D721Med (cell line): ENCODE results near the gene NAP1L4.

Experiments used
- DNase-seq: peaks from one replicate; pipeline ENCODE4 v3.0.0; 2011; ENCODE audit warnings: low spot score; ENCODE audit not compliant: insufficient read length
- FAIRE-seq: peaks from 2 replicates; lab custom pipeline; 2011; peaks lifted over from hg19 to GRCh38; lab: Jason Lieb, UNC
- TF ChIP-seq, protein P1 (sequence below): IDR thresholded peaks from 2 replicates; pipeline ENCODE4 v1.5.1; 2012; ENCODE audit warnings: mild to moderate bottlenecking, control low read depth; ENCODE audit not compliant: insufficient read depth; ENCODE audit errors: missing control alignments

The NAP1L4 gene

DNA sequence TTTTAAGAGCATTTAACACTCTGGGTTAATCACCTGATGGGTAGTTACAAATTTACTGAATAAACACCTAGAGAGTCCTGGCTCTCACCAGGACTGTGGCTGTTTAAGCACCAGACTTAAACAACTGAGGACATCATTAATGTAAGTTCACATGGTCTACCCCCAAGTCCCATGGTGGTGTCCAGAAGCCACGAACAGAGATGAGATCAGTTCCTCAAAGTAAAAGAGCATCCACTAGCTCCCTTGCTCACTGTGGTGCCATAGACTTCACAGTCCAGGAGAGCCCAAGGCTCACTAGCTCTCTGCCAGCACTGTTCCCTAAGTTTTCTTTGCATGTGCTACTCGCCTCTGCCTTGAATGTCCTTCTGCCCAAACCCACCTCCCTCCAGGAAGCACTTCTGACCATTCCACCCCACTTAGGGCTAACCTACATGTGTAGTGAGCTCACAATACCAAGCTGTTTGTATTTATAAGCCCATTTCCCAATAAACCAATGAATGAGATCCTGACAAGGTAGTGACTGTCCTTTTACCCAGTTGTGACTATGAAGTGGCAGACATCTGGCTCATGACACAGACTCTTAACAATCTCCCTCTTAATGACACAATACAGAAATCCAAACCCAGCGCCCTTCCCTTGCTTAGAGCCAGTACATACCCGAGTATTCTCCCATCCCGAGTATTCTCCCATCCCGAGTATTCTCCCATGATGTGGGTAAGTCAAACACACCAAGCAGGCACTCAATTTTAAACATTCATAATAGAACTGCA lies 15.7 kb downstream of the NAP1L4 start:
- no peak for FAIRE-seq
- DNase-seq, result no peak
- TF ChIP-seq, protein P1, sequence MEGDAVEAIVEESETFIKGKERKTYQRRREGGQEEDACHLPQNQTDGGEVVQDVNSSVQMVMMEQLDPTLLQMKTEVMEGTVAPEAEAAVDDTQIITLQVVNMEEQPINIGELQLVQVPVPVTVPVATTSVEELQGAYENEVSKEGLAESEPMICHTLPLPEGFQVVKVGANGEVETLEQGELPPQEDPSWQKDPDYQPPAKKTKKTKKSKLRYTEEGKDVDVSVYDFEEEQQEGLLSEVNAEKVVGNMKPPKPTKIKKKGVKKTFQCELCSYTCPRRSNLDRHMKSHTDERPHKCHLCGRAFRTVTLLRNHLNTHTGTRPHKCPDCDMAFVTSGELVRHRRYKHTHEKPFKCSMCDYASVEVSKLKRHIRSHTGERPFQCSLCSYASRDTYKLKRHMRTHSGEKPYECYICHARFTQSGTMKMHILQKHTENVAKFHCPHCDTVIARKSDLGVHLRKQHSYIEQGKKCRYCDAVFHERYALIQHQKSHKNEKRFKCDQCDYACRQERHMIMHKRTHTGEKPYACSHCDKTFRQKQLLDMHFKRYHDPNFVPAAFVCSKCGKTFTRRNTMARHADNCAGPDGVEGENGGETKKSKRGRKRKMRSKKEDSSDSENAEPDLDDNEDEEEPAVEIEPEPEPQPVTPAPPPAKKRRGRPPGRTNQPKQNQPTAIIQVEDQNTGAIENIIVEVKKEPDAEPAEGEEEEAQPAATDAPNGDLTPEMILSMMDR, result no peak

DNA sequence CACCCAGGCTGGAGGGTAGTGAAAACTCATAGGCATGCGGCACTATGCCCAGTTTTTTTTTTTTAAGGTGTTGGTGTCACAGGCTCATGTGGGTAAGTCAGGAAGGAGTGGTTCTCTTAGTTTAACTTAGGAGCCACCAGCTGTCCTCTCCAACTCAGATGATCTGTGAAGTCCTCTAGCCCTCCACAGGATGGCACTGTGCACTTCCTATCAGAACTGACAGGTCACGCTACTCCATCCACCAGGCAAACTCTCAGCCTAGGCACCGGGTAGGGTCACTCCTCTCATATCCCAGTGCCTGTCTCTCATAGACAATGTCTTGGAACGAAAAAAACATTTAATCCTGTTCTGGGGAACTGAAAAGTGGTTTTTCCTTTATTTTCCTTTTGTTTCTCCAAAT lies 16.5 kb downstream of the NAP1L4 start:
- FAIRE-seq (no peak), DNase-seq (no peak)
- TF ChIP-seq, protein P1, result peak; percentile 37

DNA sequence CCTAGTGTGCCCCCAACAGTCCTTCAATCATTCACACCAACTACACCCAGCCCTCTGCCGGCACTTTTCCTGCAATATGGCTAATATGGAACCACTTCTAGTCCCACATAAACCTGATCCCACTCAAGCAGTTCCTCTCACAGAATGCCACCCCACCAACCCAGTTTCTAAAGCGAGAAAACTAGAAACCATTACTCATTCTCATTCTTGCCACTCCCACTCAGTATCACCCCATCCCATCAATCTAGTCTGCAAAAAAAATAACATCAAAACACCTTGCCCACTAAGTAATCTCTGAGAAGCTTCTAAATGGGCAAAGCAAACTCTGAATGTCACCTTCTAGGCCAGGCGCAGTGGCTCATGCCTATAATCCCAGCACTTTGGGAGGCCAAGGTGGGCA lies 17.9 kb downstream of the NAP1L4 start:
- DNase-seq (no peak), FAIRE-seq (no peak)
- TF ChIP-seq, protein P1, result no peak

DNA sequence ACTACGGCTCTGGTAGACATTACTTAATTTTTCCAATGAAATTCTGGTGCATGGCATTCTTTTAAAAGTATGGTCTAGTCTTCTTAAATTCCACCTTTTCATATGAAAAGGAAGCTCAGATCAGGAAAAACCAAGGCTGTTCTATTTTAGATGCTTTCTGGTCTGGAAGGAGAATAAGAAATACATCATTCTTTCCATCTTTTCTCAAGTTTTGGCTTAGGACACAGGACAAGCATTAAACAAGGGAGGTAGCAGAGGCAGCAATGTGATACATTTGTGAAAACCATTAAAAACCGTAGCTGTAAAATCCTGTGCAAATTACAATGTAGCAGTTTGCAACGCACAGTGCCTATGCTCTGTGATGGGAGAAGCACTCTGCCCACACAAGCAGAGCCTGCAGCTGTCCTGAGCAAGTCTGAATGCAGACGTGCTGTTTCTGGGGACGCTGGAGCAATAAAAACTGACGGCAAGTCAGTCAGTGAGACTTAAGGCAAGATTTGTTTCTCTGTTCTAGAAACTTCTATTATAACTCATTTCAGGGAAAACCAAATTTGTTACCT lies 23.7 kb downstream of the NAP1L4 start:
- FAIRE-seq, result no peak
- TF ChIP-seq, protein P1, result no peak
- DNase-seq, result no peak

DNA sequence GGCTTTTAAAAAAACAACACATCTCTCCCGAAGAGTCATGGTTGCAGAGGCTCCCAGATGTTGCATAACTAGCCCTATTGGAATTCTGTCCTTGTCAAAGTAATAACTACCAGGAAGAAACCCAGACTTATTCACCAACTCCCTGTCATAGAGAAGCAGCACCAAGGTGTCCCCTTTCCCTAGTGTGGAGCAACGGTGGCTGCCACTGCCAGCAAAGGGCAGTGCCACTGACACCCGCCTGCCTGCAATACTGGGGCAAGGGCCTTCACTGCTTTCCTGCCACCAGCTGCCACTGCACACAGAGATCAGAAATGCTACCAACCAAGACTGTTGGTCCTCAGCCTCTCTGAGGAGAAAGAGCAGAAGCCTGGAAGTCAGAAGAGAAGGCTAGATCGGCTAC lies 27.3 kb downstream of the NAP1L4 start:
- TF ChIP-seq, protein P1, result no peak
- DNase-seq (no peak), FAIRE-seq (no peak)

DNA sequence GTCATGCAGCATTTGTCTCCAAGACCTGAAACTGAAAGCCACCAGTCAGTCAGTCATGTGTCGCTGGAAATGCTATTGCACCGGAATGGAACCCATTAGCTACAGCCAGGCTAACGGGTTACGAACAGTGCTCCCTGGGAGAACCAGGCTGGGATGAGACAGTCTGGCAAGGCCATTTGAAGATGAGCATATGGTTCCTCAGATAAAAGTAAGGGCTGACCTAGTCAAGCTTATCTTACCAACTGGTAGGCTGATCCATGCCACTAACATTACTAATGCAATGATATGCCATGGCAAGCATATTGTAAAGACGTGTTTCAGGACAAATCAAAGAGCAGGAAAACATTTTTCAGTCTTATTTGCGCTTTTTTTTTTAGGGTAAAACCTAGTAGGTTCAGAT lies 28.4 kb downstream of the NAP1L4 start:
- DNase-seq (no peak), FAIRE-seq (no peak)
- TF ChIP-seq, protein P1, result no peak
